HS-5 (cell line): ENCODE results near the gene MYO18A.

Experiments used
- DNase-seq: peaks from one replicate; pipeline ENCODE4 v3.0.0-alpha.2; 2012; ENCODE audit warnings: low read depth

Gene MYO18A

DNA sequence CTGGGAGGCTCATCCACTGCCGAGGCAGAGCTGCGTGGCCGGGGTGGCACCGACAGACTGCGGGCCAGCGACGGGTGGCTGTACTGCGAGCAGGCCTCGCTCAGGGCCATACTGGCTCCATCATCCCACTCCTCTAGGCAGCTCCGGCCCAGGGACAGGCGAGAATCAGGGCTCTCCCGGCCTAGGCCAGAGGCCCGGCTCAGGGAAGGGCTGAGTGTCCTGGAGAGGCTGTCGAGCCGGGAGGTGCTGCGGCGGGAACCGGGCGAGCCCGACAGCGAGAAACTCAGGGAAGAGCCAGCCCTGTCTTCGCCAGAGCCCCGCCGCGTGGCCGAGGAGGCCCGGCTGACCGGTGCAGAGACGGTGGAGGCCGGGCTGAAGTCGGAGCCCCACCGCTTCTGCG, 99.9 kb downstream of the MYO18A start:
- no peak for DNase-seq

DNA sequence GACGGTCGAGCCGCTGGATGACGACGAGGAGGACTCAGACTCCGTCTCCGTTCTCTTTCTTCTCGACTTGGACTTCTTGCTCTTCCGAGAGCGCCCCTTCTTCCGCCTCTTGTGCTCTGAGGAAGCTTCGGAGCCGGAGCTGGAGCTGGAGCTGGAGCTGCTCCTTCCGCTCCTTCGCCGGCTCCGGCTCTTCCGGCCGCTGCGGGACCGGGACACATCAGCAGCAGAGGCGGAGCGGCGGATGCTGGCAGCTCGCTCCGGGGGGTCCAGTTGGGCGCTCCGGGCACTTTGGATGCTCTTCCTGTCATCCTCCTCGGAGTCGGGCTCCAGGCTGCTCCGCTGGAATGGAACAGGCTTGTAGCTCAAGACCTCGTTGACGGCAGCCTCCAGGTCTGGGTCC, 100.3 kb downstream of the MYO18A start:
- DNase-seq = no peak

- no peak for DNase-seq
Measured at GRCh38 chr17:29079433-29079832, 100.8 kb downstream of the MYO18A start.

GRCh38 chr17:29078183-29079045, 101.8 kb downstream of the MYO18A start:
- DNase-seq = no peak

DNA sequence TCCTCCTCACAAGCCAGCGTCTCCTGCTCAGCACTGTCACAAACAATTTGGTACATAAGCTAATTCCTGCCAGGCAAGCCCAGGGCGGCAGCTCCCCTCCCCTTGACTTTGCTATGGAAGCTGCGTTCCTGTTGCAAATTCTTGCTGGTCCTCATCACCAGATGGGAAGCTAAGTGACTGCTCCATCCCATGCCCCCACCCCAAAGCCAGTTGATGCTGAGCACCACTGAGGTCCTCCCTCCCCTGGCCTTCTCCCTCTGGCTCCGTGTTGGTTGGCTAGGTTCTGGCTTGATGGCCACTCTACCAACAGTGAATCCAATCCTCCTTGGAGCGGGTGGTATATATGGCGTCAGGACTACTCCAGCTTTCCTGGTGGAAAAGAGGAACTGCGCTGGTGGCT, 102.9 kb downstream of the MYO18A start:
- DNase-seq = no peak

DNA sequence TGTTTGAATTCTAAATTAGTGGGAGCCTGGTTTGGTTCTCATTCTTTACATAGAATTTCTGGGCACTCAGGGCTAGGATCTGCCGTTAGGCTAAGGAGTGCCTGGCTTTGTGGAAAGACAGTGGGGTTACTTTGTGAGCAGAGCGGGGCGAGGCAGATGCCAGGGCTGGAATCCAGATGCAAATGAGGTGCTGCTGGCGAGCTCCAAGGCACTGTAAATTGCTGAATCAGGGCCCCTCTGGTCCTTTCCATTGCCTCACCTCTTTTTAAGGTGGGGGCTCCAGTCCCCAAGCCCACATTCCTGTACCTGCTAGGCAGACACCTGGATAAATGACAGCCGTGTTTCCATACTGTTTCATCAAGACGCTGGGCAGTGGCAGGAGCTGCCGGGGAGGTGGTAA, 103.5 kb downstream of the MYO18A start:
- DNase-seq = no peak

- DNase-seq = no peak
Measured at GRCh38 chr17:29076087-29076486, 104.1 kb downstream of the MYO18A start.

GRCh38 chr17:29074488-29074887, 105.7 kb downstream of the MYO18A start:
- DNase-seq = no peak

- DNase-seq = no peak
Measured at GRCh38 chr17:29073520-29073919, 106.7 kb downstream of the MYO18A start.

DNA sequence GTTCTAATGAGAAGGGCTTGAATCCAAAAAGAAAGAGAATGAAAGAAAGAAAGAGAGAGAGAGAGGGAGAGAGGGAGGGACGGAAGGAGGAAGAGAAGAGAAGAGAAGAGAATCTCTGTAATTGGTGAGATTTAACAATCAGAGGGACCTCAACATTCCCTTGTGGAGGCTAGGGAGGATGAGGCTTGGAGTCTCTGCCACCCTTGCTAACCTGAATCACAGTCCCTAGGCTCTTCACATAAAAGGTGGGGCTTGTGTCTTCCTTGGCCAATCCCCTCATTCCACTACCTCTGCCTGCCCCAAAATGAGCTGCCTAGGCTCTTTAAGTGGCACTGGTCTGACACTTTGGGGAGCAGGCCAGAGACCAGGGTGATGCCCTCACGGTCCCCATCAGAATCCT, 107.2 kb downstream of the MYO18A start:
- no peak for DNase-seq

DNA sequence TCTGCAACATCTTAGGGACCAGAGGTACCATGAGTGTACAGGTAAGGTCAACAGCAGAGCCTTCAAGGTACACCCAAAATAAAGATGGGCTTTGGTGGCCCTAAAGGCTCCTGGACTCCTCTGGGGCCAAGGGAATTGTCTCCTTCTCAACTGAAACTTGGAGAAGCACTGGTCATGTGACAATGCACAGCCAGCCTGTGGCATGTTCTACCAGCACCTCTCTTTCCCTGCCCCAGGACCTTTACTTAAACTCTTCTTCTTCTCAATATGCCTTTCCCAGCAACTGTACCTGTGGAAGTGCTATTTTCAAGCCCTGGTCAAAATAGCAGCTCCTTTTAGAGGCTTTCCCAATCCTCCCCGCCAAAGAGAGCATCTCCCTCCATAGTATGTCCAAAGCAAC, 108.9 kb downstream of the MYO18A start:
- DNase-seq = no peak

GRCh38 chr17:29070781-29071180, 109.4 kb downstream of the MYO18A start:
- DNase-seq = no peak

DNA sequence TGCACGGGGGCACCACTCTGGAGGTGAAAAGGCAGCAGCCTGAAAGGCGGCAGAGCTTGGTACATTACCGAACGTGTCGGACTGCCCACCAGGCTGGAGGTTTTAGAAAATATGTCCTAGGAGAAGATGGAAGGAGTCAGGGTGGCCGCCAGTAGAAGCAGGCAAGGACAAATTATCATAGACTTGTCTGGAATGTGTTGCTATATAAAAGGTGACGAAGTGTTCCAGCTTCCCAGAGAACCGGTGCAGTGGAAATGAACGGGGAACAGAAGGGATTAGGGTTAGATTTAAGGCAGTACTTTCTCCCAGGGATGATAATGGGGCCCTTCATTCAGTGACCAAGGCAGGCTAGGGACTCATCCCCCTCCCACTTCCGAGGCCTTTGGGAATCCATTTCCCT, 109.9 kb downstream of the MYO18A start:
- no peak for DNase-seq

- no peak for DNase-seq
Measured at GRCh38 chr17:29069526-29070041, 110.6 kb downstream of the MYO18A start.

GRCh38 chr17:29068818-29069217, 111.4 kb downstream of the MYO18A start:
- no peak for DNase-seq

GRCh38 chr17:29066606-29067005, 113.6 kb downstream of the MYO18A start:
- no peak for DNase-seq

DNA sequence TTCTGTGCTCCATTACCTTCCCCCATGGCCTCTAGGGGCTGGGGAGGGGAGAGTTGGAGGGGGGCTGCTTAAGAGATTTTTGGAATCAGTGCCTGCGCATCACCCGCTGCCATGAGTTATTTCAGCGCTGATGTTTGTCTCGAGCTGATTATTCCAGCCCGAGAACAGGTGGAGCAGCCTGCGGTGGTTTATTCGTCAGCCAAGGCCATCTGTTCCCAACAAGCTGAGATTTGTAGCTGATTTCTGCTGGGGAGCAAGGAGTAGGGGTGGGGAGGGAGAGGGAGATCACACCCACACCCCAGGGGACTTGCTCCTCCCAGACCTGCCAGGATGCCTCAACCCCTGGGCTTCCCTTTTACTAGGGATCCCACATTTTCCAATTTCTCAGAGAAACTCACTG, 114.2 kb downstream of the MYO18A start:
- no peak for DNase-seq

DNA sequence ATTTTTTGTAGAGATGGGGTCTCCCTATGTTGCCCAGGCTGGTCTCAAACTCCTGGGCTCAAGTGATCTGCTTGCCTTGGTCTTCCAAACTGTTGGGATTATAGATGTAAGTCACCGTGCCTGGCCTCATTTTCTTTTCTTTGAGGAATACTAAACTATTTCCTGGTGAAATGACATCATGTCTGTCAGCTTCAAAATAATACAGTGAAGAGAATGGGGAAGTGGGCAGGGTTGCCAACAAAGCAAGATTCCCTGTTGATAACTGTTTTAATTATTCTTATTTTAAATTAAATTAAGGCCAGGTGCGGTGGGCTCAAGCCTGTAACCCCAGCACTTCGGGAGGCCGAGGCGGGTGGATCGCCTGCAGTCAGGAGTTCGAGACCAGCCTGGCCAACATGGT, 116.2 kb downstream of the MYO18A start:
- no peak for DNase-seq

DNA sequence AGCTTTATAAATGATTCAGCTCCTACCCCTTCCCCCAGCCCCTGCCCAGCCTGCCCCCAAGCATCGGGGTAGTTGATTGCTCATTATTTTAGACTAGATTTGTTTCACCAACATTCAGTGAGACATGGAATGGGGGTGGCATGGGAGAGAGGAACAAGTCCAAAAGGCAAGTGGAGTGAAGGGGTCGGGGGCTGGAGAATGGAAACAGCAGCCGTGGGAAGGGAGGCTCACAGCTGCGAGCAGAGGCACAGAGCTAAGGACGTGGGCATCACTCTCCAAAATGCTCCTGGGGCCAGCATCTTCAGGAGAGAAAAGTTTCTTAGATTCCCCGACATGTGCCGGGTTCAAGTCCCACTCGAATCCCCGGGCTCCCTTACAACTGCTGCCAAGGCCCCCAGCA, 118.0 kb downstream of the MYO18A start:
- DNase-seq = no peak

DNA sequence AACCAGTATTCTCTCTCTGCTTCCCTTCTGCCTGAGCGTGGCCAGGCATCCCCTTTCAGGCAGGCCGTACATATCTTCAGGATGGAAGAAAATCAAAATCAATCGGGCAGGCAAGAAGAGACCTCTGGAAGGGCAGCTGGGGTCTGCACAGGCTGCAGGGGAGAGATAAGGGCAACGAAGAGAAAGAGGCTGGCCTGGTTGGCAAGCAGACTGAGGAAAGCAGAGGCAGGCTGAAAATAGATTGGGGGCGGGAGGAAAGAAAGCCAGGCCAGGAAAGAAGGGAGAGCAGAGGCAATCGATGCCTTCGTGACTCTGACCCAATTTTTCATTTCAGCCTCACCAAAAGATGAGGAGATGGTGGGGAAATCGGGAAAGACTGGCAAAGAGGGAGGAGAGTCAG, 119.2 kb downstream of the MYO18A start:
- no peak for DNase-seq

DNA sequence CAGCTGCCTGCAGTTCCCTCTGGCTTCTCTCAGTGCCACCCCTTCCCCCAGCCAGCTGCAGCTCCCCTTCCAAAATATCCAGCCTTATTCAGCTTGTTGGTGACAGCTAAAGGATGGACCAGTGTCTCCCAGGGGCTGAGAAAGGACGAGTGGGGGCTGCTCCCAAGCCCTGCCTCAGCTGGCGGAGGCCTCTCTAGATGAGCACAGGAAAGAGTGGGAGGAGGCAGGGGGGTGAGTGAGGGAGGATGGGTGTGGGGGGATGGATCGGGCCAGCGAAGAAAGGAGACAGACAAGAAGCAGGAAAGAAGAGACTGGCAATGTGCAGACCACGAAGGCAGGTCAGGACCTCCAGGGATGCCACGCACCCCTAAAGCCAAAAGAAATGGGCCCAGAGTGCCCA, 119.7 kb downstream of the MYO18A start:
- no peak for DNase-seq

DNA sequence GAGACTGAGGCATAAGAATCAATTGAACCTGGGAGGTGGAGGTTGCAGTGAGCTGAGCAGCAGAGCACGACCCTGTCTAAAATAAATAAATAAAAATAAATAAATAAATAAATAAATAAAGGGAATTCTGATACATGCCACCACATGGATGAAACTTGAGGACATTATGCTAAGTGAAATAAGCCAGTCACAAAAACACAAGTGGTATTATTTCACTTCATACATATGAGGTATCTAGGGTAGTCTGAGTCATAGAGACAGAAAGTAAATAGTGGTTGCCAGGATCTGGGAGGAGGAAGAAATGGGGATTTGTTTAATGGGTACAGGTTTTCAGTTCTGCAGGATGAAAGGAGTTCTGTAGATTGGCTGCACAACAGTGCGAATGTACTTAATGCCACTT, 120.9 kb downstream of the MYO18A start:
- no peak for DNase-seq

DNA sequence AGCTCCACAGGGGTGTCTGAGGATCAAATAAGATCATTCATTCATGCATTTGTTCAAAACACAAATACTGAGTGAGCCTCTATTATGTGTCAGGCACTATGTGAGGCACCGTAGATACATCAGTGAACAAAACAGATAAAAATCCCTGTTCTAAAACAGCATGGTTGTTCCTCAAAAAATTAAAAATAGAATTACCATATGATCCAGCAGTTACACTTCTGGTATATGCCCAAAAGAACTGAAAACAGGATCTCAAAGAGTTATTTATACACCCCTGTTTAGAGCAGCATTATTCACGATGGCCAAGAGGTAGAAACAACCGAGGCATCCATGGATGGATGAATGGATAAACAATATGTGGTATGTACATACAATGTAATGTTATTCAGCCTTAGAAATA, 121.8 kb downstream of the MYO18A start:
- DNase-seq = no peak

DNA sequence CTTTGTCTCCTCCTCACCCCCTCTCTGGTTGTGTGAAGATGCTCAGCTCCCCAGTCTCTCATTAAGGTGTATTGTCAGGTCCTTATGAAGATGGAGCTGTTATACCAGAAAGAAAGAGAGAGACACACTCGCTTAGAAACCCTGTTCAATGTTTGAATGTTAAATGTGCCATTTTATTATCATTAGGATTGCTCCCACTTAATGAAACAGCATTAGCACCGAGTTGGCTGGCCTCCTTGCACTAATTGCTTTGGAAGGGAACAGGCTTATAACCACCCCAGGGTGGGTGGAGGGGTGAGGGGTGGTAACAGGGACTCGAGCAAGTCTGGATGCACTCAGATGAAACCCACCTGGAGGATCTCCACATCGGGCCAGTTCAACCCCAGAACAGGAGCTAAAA, 122.8 kb downstream of the MYO18A start:
- DNase-seq = no peak
